RPMI7951 (cell line): ENCODE results near the gene PP2D1. TPM values are rescaled to one million over a fixed set of nuclear protein-coding genes. Genes with fewer than 3 reads are reported as not detected.
"Not testable (repeated sequence)": the region's sequence is repeated elsewhere in the genome, so short reads cannot be mapped to it uniquely, and the experiment has no call there.

ENCODE experiments used
- DNase-seq: peaks from one replicate; pipeline ENCODE4 v3.0.0-alpha.2; 2012; ENCODE audit warnings: low read depth
- total RNA-seq: library from RNA; depleted of rRNA; stranded (reverse); fragments of >200 nt; shearing (Covaris generic); gene quantifications from 2 replicates; pipeline ENCODE4 v1.2.3, GENCODE V29; 2014; rRNA removed

Gene PP2D1, protein sequence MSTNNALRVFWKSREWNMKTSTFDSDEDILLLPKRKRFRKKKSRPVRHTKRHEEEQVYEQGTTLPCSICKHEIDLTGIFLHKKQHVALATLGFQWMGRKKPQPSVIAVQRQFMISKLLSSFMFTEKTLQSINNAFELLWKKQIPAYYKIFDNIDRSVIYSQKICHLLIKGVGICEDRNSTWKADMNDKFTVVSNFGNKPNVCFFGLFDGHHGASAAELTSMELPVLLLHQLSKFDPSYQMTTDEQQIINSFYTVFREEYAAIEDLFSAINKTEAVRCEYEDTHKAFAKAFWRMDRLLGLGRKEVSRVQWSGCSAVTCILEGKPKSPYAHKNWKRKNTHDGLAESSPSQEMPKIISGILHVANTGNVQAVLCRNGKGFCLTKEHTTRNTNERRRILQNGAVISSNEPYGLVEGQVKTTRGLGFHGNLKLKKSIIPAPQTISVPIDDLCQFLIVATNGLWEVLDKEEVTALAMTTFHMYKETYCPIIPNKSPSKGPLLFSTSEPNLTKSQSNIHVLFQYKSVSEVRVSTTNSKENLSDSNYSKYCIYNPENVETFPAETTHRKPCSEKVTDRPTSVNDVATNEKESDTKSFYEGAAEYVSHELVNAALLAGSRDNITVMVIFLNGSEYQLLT
- not detected in 2 replicates for total RNA-seq

DNA sequence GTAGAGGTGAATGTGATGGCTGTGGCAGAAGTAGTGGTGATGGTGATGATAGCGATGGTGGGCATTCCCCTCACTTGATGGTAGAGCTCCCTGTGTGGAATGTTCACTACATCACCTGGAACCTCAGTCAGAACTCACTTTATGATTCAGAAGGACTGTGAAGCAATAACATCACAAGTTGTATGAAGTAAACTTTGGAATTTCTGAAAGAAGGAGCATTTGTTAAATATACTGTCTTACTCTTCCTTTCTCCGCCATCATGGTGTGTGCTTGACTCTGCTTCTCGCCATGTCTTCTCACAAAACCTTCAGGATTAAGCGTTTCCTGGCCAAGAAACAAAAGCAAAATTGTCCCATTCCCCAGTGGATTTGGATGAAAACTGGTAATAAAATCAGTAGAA lies at the start of gene PP2D1:
Gene PP2D1, minus strand, starts transcription at position 101 of the 400 bp plus-strand sequence. CDS start 192 bp downstream, outside the sequence.
- DNase-seq, result no peak

DNA sequence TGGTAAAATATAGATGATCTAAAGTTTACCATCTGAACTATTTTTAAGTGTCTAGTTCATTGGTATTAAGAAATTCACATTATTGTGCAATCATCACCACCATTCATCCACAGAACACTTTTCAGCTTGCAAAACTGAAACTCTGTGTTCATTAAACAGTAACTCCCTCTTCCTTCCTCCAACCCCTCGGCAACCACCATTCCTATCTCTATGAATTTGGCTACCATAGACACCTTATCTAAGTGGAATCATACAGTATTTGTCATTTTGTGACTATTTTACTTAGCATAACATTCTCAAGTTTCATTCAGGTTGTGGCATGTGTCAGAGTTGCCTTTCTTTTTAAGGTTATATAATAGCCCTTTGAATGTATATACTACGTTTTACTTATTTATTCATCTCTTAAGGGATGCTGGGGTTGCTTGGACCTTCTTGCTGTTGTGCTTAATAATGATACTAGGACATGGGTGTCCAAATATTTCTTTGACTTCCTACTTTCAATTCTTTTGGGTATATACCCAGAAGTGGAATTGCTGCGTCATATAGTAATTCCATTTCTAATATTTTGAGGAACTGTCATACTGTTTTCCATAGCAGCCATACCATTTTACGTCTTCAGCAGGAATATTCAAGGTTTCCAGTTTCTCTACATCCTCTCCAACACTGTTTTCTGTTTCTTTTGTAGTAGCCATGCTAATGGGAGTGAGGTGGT lies 49.1 kb upstream of the PP2D1 start:
- DNase-seq, result no peak

DNA sequence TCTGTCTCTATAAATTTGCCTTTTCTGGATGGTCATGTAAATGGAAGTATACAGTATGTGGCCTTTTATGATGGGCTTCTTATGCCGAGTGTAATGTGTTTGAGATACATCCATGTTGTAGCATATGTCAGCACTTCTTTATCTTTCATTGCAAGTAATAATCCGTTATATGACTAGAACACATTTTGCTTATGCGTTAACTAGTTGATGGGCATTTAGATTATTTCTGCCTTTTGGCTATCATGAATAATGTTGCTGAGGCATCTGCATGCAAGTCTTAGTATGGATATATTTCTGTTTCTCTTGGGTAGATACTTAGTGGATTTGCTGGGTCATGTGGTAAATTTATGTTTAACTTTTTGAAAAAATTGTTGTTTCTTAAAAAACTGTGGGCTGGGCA lies 47.9 kb upstream of the PP2D1 start:
- no peak for DNase-seq

DNA sequence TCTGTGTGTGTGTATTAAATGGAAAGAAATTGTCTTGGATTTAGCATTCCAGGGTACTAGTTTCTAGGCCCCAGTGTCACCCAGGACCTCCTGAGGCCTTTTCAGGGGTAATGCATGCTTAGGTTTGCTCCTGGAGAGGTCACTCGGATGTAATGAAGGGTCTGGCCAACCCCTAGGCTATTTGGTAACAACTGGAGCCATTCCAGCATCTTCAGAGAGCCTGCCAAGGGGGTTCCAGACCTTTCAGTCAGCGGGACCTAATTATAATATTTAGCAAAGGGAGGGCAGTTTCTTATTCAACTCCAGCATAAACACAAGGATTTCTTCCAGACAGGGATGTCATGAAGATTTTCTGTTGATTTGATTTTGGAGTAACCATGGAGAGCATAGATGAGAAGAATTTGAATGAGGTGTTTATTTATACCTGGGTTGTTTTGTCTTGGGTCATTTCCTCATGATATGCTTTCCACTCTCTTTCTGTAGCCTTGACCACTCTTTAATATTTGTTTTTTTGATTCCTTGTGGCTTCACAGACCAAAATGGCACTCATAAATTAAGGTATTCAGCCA lies 45.6 kb upstream of the PP2D1 start:
- DNase-seq, result no peak

DNA sequence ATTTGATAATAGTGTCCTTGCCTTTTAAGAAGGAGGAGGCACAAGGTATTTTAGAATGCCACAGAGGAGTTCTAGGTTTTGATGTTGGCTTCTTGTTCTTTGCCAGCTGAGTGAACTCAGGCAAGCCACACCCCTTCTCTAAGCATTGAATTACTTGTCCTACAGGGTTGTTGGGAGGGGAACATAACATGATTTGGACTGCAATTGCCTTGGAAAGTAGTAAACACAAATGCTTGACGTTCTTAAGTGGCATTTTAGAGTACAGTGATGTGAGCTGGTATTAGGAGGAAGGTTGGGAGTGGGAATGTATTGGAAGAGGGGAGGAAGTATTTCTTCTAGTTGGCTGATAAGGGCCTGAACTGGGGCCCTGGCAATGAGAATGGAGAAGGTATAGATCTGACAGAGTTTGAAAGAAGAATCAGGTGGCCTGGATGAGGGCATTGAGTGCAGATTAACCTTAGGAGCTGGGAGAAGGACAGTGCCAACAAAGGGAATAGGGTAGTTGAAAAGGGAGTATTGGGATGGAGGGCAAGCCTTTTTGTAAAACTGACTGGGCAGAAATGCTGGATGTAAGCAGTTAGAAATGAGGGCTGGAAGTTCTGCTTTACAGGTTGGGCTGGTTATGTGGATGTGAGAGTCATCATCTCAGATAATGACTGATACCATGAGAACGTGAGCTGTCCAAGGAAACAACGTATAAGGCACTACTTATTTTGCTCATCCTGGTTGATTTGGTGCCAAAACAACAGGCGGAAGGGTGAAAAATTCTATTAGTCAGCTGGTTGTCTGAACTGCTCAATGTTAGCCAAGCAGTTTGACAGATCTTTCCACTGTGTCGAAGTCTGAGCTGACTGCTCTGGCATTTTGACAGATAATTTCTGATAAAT lies 44.9 kb upstream of the PP2D1 start:
- peak; percentile 80 for DNase-seq

DNA sequence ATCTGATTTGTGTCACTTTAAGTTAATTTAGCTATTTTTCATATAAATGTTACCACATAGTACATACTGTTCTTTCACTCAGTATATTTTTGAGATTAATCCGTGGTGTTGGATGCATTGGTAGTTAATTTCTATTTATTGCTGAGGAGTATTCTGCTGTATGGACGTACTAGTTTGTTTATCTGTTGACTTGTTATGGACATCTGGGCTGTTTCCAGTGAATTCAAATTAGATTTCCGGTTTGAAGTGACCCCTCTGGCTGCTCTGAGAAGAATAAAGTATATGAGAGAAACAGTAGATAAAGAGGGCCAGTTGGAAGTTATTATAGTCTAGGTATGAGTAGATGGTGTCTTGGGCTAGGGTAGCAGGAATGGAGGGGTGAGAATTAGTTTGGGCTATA lies 43.8 kb upstream of the PP2D1 start:
- no peak for DNase-seq

DNA sequence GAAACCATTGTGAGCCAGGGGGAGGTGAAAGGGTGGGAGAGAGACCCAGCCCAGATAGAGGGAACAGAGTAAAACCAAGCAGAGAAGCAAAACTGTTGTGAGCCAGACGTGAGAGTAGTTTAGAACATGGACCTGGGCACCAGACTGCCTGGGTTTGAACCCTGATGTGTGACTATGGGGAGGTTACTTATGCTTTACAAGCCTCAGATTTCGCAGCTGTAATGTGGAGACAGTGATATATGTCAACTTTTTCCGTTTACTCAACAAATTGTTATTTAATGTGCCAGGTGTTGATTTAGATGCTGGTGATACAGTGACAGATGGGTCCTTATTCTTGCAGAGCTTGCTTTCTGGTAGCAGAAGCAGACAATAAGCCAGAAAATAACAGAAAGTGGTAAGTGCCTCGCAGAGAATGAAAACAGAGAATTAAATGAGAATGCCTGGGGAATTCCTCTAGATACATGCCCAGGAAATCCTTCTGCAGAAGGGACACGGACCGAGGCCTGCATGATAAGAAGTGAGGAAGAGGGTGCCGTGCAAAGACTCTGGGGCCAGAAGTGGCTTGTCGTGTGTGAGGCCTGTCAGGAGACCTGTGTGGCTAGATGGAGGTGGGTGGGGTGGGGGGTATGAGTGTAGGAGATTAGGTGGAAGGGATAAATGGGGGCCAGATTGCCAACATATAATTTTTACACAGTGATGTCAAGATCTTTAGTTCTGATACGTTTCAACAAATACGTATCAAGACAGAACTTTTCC lies 43.1 kb upstream of the PP2D1 start:
- no peak for DNase-seq

DNA sequence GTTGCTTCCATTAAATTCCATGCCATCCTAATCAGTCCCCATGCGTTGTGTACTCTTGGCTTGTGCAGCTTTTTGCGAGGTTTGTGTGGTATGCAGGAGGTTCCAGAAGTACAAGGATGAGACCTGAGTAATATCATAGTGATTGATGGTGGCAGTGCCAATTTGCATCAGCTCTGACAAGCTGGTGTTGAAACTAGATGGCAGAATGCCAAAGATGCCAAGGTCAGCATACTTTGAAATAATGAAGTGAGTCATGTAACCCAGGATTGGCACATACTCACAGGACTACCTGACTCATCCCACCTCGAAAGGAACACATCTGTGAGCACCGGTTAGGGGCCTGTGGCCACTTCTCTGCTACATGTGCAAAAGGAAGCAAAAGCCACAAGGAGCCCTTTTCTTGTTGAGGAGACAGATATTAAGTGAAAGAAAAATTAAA lies 42.5 kb upstream of the PP2D1 start:
- peak; percentile 89 for DNase-seq

DNA sequence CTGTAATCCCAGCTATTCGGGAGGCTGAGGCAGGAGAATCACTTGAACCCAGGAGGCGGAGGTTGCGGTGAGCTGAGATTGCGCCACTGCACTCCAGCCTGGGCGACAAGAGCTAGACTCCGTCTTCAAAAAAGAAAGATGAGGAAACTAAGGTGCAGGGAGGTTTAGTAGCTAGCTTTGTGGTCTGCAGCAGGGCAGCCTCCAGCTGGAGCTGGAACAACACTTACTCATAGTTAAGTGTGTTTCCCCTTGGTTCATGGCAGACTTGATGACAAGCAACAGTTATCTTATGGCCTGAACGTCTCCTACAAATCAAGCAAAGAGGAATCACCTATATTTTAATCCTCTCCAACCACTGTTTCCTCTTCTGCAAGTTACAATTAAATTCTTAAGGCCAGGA lies 40.8 kb upstream of the PP2D1 start:
- no peak for DNase-seq

DNA sequence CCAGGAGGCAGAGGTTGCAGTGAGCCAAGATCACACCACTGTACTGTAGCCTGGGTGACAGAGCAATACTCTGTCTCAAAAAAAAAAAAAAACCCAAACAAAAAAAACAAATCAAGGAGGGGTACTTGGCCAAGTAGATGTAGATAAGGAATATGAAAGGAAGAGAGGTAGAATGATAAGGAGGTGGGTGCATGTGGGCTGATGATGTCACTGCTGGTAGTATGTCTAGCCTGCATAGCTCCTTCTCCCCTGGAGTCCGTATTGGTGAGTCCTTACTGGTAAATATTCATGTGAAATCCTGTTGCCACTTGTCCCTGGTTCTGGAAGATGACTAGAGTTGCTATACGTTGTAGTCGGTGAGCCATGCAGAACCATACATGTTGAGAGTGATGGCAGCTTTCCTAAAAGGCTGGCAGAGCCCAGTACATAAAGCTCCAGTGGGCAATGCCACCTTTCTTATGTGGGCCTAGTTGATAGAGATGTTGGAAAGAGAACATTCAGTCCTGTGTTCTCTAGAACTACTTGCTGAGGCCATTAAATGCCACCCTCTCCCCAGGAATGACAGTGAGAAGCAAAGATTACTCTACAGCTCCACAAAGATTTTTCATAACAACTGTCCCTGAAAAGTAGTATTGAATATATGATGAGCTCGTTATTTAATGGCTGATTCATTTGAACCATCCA lies 39.2 kb upstream of the PP2D1 start:
- DNase-seq, result no peak

DNA sequence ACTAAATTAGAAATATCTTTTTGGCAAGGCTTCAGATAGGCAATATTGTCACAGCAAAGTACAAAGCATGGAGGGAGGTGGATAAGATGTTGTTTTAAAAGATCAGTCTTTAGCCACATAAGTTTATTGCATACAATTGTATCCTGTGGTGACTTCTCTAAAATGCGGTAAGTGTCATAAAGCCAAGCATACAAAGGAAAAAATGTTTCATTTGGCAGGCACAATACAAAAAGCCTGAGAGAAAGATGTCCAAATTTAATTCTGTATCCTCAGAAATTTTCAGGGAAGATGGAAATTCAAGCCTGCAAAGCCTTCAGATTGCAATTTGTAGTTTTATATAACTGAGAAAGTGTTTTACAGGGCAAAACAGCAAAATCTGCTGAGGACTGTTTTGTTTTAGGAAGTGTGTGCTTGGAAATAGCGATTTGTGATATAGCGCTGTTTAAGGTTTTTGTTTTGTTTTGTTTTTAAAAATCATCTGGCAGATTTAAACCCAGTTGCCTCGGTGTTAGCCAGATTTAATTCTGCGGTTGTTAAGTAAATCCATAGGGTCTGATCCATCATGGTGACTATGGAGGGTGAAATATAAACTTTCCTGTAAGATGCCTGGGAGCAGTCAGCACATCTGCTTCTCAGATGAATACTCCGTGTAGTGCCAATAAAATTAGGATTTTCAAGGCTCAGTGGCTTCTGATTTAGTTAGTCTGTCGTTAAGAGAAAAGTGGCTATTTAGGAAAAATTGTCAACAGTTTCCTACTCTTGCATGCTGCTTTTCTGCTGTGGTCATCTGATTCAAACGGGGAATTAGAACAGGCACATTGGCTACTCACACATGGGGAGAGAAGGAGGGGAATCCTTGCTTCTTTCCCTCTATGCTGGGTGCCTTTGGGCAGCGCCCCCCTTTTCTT lies 36.2 kb upstream of the PP2D1 start:
- no peak for DNase-seq

DNA sequence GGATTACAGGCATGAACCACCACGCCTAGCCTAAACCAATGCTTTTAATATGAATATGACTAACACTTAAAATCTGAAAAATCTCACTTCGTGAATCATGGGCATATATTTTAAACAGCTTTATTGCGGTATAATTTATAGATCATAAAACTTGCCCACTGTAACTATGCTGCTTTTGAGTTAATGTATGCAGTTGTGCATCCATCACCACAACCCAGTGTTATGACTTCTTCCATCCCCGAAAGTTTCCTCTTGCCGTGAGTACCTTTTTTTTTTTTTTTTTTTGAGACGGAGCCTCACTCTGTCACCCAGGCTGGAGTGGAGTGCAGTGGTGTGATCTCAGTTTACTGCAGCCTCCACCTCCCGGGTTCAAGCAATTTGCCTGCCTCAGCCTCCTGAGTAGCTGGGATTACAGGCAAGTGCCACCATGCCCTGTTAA lies 35.3 kb upstream of the PP2D1 start:
- DNase-seq, result no peak

DNA sequence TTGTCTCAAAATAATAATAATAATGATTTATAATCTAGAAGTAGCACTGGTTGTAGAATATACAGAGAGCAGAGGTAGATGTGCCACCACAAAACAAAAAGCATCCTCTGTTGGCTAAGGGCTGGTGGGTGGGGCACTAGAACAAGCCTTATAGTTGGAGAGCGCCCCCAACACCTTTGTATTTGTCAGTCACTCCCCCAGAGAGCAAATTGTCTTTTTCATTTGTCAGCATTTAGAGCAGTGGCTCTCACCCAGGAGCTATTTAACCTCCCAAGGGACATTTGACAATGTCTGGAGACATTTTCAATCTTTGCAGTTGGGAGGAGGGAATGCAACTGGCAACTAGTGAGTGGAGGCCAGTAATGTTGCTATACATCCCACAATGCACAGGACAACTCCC lies 34.5 kb upstream of the PP2D1 start:
- DNase-seq, result no peak

DNA sequence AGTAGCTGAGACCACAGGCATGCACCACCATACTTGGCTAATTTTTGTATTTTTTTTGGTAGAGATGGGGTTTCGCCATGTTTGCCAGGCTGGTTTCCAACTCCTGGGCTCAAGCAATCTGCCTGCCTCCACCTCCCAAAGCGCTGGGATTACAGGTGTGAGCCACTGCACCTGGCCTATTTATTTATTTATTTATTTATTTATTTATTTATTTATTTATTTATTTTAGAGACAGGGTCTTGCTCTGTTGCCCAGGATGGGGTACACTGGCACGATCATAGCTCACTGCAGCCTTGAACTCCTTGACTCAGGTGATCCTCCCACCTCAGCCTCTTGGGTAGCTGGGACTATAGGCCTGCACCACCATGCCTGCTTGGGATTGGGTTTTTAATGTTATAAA lies 33.1 kb upstream of the PP2D1 start:
- DNase-seq, result not testable (repeated sequence)

DNA sequence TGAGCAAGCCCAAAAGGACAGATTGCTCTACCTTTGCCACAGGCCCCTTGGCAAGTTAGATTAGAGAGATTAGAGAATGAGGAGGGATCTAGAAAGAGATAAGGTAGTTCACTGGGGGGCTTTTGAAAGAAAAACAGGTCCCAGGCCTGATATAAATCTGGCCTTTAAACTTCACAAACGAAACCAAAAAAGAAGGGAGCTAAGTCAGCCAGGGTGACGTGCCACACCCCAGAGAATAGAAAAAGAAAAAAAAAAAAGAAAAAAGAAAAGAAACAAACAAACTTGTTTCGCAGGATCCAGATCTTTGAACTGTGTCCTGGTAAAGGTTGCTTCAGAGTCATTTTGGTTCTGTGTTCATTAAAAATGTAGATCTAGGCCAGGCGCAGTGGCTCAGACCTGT lies 31.8 kb upstream of the PP2D1 start:
- no peak for DNase-seq

DNA sequence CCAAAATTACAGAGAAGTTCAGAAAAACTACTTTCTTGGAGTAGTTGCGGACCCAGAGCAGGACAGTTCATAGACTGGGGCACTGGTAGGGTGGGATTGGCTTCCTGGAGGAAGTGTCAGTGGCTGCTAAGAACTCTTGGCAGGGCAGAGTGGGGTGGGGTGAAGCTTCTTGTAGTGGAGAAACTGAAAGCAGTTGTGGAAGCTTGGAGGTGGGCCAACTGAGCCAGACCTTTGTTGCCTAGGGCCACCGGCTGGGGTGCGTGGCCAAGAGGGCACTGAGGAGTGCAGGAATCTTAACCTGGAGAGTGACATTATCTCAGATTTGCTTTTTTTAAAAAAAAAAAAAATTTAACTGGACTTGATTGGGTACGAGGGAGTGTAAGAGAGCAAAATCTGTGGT lies 31.3 kb upstream of the PP2D1 start:
- DNase-seq, result peak; percentile 74

DNA sequence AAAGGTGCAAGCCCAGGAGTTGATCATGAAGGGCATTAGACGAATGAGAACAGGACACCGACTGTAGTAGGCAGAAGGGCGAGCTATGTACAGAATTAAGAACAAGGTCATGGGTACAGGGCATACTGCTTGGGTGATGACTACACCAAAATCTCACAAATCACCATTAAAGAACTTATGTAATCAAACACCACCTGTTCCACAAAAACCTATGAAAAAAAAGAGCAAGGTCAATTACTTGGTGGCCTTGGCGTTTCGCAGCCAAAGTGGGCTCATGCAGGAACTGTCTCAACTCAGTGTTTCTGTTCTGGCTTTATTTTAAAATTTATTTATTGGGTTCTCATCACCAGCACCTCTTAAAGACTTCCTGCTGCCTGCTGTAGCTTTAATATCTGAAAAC lies 30.3 kb upstream of the PP2D1 start:
- no peak for DNase-seq

DNA sequence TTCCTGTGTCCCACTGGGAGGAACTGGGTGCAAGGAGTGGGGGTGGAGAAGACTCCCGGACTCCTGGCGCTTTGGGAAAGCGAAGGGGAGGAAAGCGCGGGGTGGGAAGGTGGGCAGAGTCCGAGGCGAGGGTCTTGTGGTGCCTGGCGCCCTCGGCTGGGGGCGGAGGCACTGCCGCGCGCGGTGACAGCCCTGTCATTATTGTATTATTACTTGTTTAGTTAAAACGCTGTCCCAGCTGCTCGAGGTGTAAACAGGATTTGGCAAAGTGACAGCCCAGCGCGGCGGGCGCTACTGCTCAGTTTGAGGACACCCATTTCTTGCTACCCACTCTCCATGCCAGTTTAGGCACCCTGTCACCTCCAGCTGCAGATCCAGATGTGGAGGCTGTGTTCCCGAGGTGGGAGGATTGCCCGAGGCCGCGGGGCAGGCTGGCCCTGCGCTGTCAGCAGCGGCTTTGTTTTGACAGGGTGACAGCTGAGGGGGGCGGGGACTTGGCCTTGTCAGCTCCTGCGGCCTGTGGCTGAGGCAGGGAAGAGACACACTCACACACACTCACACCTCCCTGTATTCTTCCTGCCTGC lies 29.2 kb upstream of the PP2D1 start:
- peak; percentile 84 for DNase-seq
